ENCODE results near the gene SBF1. TPM values are rescaled to one million over a fixed set of nuclear protein-coding genes. Genes with fewer than 3 reads are reported as not detected.
A peak's percentile ranks its signal among the peaks of the same experiment; 100 is the strongest.

SBF1 gene
- total RNA-seq, 1 experiment from 2014 or later: 82.1 TPM

GRCh38 chr22:50485221-50486131 lies 10.6 kb upstream of the SBF1 start:
- no peaks in the 10 kb centered on the region for H3K36me3 Mint-ChIP-seq (ENCODE audit: insufficient read depth, unreplicated experiment)
- TSS peak; percentile 23 for BruUV-seq (replicated peaks)
- intact Hi-C loops (cut with micrococcal nuclease): loop anchor here (2.0 kb wide), 1 partner anchor 13 kb away; no protein-coding TSS in a partner anchor
- ChIA-PET POLR2A (interaction anchor here (0.6 to 0.7 kb wide), 2 partner anchors 20 to 59 kb away, joined by 3 read pairs; no protein-coding TSS in a partner anchor), CTCF (interaction anchor here (0.6 to 1.3 kb wide), 4 partner anchors 9 to 135 kb away, joined by 3 to 6 read pairs (median 3); no protein-coding TSS in a partner anchor)
- DNase-seq (ENCODE audit: unreplicated experiment): peak; percentile 68
- peaks cover 15% of the 10 kb centered on the region for H3K4me1 Mint-ChIP-seq (ENCODE audit: insufficient read depth, unreplicated experiment)
- H3K4me3 Mint-ChIP-seq (ENCODE audit: unreplicated experiment): no peak overlapping the region
- no peak for TF ChIP-seq CTCF (IDR thresholded peaks at IDR 0.05; ENCODE audit: unreplicated experiment)
- no peak overlapping the region for H3K27ac Mint-ChIP-seq (ENCODE audit: low read depth, unreplicated experiment)
- H3K27me3 Mint-ChIP-seq (ENCODE audit: insufficient read depth, unreplicated experiment): no peaks in the 10 kb centered on the region
- no peaks in the 10 kb centered on the region for H3K9me3 Mint-ChIP-seq (ENCODE audit: unreplicated experiment)

- no peak for TF ChIP-seq CTCF (IDR thresholded peaks at IDR 0.05; ENCODE audit: unreplicated experiment)
- no peaks in the 10 kb centered on the region for H3K9me3 Mint-ChIP-seq (ENCODE audit: unreplicated experiment)
- no peak overlapping the region for H3K4me3 Mint-ChIP-seq (ENCODE audit: unreplicated experiment)
- H3K4me1 Mint-ChIP-seq (ENCODE audit: insufficient read depth, unreplicated experiment): peaks cover 15% of the 10 kb centered on the region
- no peaks in the 10 kb centered on the region for H3K27me3 Mint-ChIP-seq (ENCODE audit: insufficient read depth, unreplicated experiment)
- no TSS peak for BruUV-seq (replicated peaks)
- H3K27ac Mint-ChIP-seq (ENCODE audit: low read depth, unreplicated experiment): no peak overlapping the region
- POLR2A ChIA-PET: interaction anchor here (0.7 kb wide), 1 partner anchor 17 kb away, joined by 3 read pairs; no protein-coding TSS in a partner anchor
- no peaks in the 10 kb centered on the region for H3K36me3 Mint-ChIP-seq (ENCODE audit: insufficient read depth, unreplicated experiment)
- CTCF ChIA-PET: interaction anchor here (0.6 to 1.3 kb wide), 4 partner anchors 11 to 240 kb away, joined by 3 to 7 read pairs (median 6); no protein-coding TSS in a partner anchor
- DNase-seq (ENCODE audit: unreplicated experiment): no peak
- intact Hi-C loops (cut with micrococcal nuclease): loop anchor here (2.0 kb wide), 1 partner anchor 15 kb away; no protein-coding TSS in a partner anchor
These were observed 9.4 kb upstream of the SBF1 start for GRCh38 chr22:50483977-50484853.

GRCh38 chr22:50483556-50483955 lies 8.7 kb upstream of the SBF1 start:
- Mint-ChIP-seq H3K4me1 (ENCODE audit: insufficient read depth, unreplicated experiment) (peaks cover 15% of the 10 kb centered on the region), H3K27ac (ENCODE audit: low read depth, unreplicated experiment) (no peak overlapping the region), H3K9me3 (ENCODE audit: unreplicated experiment) (no peaks in the 10 kb centered on the region), H3K36me3 (ENCODE audit: insufficient read depth, unreplicated experiment) (no peaks in the 10 kb centered on the region), H3K4me3 (ENCODE audit: unreplicated experiment) (no peak overlapping the region), H3K27me3 (ENCODE audit: insufficient read depth, unreplicated experiment) (no peaks in the 10 kb centered on the region)
- CTCF ChIA-PET: interaction anchor here (0.9 to 1.3 kb wide), 3 partner anchors 12 to 239 kb away, joined by 3 to 7 read pairs (median 5); no protein-coding TSS in a partner anchor
- BruUV-seq (replicated peaks): no TSS peak
- no peak for DNase-seq (ENCODE audit: unreplicated experiment)
- POLR2A ChIA-PET: interaction anchor here (0.6 to 0.7 kb wide), 2 partner anchors 18 to 122 kb away, joined by 3 read pairs; no protein-coding TSS in a partner anchor
- intact Hi-C loops (cut with micrococcal nuclease): no loop called here
- no peak for TF ChIP-seq CTCF (IDR thresholded peaks at IDR 0.05; ENCODE audit: unreplicated experiment)
